SK-N-MC (cell line): Measurements from ENCODE around the gene LEMD1.

Experiments used
- EZH2 ChIP-seq: fragments of 200-600 bp; sonication (generic); IDR thresholded peaks from one replicate; pipeline ENCODE4 v1.6.1; 2017; ENCODE audit warnings: antibody characterized with exemption
- FOXP2 ChIP-seq: optimal IDR thresholded peaks from 2 replicates; pipeline ENCODE3; 2011; ENCODE audit warnings: mild to moderate bottlenecking, moderate library complexity; ENCODE audit not compliant: insufficient read depth; ENCODE audit errors: extremely low read length, control extremely low read depth
- POLR2AphosphoS5 ChIP-seq: IDR thresholded peaks from 2 replicates; pipeline ENCODE4 v1.6.1; 2012; ENCODE audit warnings: mild to moderate bottlenecking, low read depth, low read length, borderline replicate concordance

- TF ChIP-seq POLR2AphosphoS5 = no peak
- TF ChIP-seq EZH2 = no peak
- no peak for TF ChIP-seq FOXP2
These were observed 86.2 kb downstream of the LEMD1 start for GRCh38 chr1:205335692-205336091.
